Omental fat pad (tissue), 4 donors: ENCODE measurements around the gene AP5S1. TPM values are rescaled to one million over a fixed set of nuclear protein-coding genes. Genes with fewer than 3 reads are reported as not detected.
A peak's percentile ranks its signal among the peaks of the same experiment; 100 is the strongest.

ENCODE experiments used
- ATAC-seq: fragments of 150-250 bp; one replicate; pipeline ENCODE4 v1.9.1; 2016; ENCODE audit warnings: mild to moderate bottlenecking, moderate library complexity; ENCODE audit not compliant: low FRiP score
- DNase-seq: peaks from one replicate; pipeline ENCODE4 v3.0.0-alpha.2; 2019; ENCODE audit warnings: low spot score
- CTCF ChIP-seq, 3 donors: fragments of 450-650 bp; IDR thresholded peaks; one replicate each; pipeline ENCODE4 v1.5.1; 2016 to 2017; ENCODE audit warnings: antibody characterized with exemption in 3 of 3, mild to moderate bottlenecking in 3 of 3, moderate library complexity in 2 of 3
- total RNA-seq, 4 donors: library from RNA; depleted of rRNA; stranded (reverse); fragments of >200 nt; gene quantifications; one replicate each; pipeline ENCODE4 v1.1.0, GENCODE V29; 2016

Gene AP5S1
- total RNA-seq, 4 donors from 2014 or later = 10.9 to 19.2 (median 11.4) TPM

DNA sequence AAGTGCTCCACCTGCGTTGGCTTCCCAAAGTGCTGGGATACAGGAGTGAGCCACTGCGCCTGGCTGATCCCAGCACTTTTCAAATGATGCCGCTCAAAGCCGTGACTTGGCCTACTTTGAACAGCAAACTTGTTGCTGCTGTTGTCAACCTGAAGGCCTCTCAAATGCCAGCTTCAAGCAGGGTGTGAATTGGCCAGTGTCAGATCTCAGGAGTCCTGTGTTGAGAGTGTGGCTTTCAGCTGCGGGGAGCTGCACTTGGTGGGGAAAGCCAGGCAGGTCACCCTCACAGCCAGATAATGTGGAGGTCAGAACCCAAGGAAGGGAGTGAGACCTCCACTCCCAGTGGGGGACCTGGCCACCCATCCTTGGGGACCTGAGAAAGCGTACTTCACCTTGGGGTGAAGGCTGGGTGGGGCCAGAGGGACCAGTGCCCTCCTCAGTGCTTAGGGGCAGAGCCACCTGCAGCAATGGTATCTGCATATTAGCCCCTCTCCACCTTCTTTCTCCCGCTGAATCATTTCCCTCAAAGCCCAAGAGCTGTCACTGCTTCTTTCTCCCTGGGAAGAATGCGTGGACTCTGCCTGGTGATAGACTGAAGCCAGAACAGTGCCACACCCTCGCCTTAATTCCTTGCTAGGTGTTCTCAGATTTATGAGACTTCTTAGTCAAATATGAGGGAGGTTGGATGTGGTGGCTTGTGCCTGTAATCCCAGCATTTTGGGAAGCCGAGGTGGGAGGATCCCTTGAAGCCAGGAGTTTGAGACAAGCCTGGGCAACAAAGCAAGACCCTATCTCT is 49.7 kb downstream of the AP5S1 start:
- ATAC-seq = peak; percentile 13
- TF ChIP-seq CTCF (IDR thresholded peaks at IDR 0.05) = no peak
- DNase-seq = no peak

DNA sequence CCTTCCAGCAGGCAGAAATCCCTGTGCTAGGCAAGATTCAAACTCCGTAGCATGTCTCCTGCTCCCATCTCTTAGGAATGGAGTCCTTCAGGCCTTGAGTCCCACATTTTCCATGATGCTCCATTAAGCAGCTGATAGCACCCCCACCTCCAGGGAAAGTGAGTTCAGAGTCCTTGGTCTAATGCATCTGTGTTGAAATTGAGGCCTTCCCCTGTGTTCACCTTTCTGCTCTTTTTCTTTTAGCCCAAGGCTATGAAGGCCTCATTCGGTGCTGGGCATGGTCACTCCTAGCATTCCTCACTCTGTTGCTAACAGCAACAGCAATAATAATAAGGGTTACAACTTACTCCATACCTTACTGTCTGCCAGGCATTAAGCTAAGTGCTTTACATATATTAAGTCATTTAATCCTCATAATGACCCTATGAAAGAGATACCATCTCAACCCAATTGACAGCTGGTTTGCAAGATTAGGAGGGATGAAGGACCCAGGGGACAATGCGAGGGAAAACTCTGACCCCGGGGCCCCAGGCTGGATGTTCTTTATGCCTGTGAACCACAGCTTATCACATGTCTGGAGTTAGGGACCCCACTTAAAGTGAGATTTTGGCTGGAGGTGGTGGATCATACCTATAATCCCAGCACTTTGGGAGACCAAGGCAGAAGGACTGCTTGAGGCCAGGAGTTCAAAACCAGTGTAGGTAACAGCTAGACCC is 51.4 kb downstream of the AP5S1 start:
- ATAC-seq (no peak), DNase-seq (no peak)
- no peak for TF ChIP-seq CTCF (IDR thresholded peaks at IDR 0.05)

DNA sequence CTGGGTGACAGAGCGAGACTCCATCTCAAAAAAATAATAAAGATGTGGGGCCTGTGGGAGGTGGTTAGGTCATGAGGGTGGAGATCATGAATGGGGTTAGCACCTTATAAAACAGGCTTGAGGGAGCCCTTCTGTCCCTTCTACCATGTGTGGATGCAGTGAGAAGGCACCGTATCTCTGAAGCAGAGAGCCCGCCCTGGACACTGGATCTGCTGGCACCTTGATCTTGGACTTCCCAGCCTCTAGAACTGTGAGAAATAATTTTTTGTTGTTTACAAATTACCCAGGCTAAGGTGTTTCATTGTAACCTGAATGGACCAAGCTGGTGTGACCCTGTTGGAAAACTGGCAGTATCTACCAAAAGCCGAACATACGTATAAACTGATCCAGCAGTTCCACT is 53.2 kb downstream of the AP5S1 start:
- DNase-seq = no peak
- ATAC-seq = no peak
- TF ChIP-seq CTCF (IDR thresholded peaks at IDR 0.05) = no peak

- no peak for ATAC-seq
Observed at GRCh38 chr20:3874194-3874844, 54.0 kb downstream of the AP5S1 start.

DNA sequence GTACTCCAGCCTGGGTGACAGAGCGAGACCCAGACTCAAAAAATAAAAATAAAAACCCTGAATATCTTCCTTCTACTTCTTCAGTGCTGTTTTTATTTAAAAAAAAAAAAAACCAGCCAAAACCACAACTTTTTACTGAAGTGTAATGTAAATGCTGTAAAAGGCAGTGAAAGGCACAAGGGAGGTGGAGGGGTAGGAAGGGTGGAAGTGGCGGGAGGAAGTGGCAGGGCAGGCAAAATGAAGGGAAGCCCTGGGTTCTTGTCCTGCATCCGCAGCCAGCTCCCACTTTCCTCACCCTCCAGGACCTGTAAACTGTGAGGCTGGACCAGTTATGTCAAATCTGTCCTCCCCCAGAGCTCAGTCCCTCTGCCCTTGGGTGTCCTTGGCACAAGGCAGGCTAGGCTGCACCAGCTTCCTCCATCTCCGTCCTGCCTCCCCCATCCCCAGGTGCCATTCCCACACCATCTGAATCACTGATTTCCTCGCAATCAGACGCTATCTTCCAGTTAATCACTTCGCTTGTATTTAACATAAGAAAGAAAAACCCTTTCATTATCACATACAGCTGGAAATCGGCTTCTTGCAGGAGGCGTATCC is 55.1 kb downstream of the AP5S1 start:
- peak; percentile 91 for ATAC-seq
- no peak for DNase-seq
- TF ChIP-seq CTCF (IDR thresholded peaks at IDR 0.05) = no peak

More at GRCh38 chr20:3874194-3874844, 54.0 kb downstream of the AP5S1 start:
- no peak for TF ChIP-seq CTCF (IDR thresholded peaks at IDR 0.05)
- no peak for DNase-seq

DNA sequence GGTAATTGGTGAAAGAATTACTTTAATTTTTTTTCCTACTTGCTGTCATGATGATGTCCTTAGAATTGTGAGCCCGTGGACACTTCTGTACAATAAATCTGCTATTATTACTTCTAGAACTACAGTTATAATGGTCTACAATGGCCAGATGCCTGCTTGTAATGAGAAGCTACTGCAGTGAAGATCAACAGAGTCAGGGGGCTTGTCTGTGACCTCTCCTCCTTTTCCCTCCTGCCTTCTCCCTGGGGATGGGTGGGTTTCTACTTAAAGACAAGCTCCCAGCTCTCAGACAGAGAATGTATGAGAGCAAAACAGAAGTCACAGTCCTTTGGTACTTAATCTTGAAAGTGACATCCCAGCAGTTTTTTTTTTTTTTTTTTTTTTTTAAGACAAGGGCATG is 55.7 kb downstream of the AP5S1 start:
- ATAC-seq = no peak
- no peak for DNase-seq
- TF ChIP-seq CTCF (IDR thresholded peaks at IDR 0.05) = no peak
